ENCODE results near the gene ERCC3.

DNA sequence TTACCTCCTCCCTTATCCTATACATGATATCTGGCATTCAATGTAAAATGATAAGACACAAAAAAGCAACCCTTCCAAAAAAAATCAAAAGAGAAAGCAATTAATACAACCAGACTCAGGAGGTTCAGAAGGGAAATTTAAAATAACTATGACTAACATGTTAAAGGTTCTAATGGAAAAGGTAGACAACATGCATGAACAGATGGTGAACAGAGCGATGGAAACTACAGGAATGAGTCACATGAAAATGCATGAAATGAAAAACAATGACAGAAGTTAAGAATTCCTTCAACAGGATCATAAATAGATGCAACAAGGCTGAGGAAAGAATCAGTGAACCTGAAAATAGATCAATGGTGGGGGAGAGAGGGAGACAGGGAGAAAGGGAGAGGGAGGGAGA, 26.1 kb upstream of the ERCC3 start:
- no peak for TF ChIP-seq CTCF (IDR thresholded peaks at IDR 0.05)
- TF ChIP-seq POLR2A (IDR thresholded peaks at IDR 0.05): no peak
- no peak for TF ChIP-seq POLR2AphosphoS5 (IDR thresholded peaks at IDR 0.05)
- no peak for TF ChIP-seq EP300 (IDR thresholded peaks at IDR 0.05; ENCODE audit: low read depth)

All from transverse colon (tissue), 4 donors.